Naive thymus-derived CD4-positive, alpha-beta T cell (primary cell): Measurements from ENCODE around the gene TSHZ3. TPM values are rescaled to one million over a fixed set of nuclear protein-coding genes. Genes with fewer than 3 reads are reported as not detected.

ENCODE experiments used
- ATAC-seq: fragments of 150-1000 bp; cut with Tn5 transposase; 2 replicates; pipeline ENCODE4 v1.10.0; 2021; ENCODE audit warnings: mild to moderate bottlenecking, moderate library complexity
- CTCF ChIA-PET: fragments of 350-600 bp; sonication (Branson Sonifier 250); formaldehyde crosslinking; loops from one replicate; lab custom pipeline; 2021; ENCODE audit warnings: antibody characterized with exemption; lab: Charles Lee
- POLR2A ChIA-PET: fragments of 350-600 bp; sonication (Branson Sonifier 250); formaldehyde crosslinking; loops from one replicate; lab custom pipeline; 2021; ENCODE audit warnings: antibody characterized with exemption, inconsistent platforms; lab: Charles Lee
- DNase-seq, 9 donors: peaks; one replicate each; pipeline versions ENCODE4 v3.0.0 to v3.0.0-alpha.2; 2020 to 2022; ENCODE audit warnings: mixed read lengths in 1 of 9
- H3K27ac ChIP-seq: one replicate; pipeline ENCODE4 v1.7.0; 2013; ENCODE audit warnings: mild to moderate bottlenecking, low read depth, low read length, moderate library complexity
- H3K27me3 ChIP-seq, 2 donors: one replicate each; pipeline ENCODE4 v1.7.0; 2013; ENCODE audit warnings: low read length in 2 of 2, mild to moderate bottlenecking in 2 of 2, moderate library complexity in 2 of 2; ENCODE audit not compliant: control insufficient read depth in 2 of 2, insufficient read depth in 2 of 2
- H3K36me3 ChIP-seq, 3 experiments: 1 replicate in 2 of 3; 2 replicates in 1 of 3; pipeline ENCODE4 v1.7.0; 2013; ENCODE audit warnings: low read length in 3 of 3, mild to moderate bottlenecking in 3 of 3, moderate library complexity in 1 of 3; ENCODE audit not compliant: insufficient read depth in 3 of 3, control insufficient read depth in 2 of 3
- H3K4me1 ChIP-seq, 2 donors: one replicate each; pipeline ENCODE4 v1.7.0; 2013; ENCODE audit warnings: low read length in 2 of 2, mild to moderate bottlenecking in 2 of 2, moderate library complexity in 1 of 2; ENCODE audit not compliant: control insufficient read depth in 2 of 2, insufficient read depth in 2 of 2
- H3K4me3 ChIP-seq: 2 replicates; pipeline ENCODE4 v1.7.0; 2013; ENCODE audit warnings: mild to moderate bottlenecking, low read length
- H3K9me3 ChIP-seq, 3 experiments: 1 replicate in 2 of 3; 2 replicates in 1 of 3; pipeline ENCODE4 v1.7.0; 2013; ENCODE audit warnings: low read length in 3 of 3; ENCODE audit not compliant: control insufficient read depth in 2 of 3
- H3K27ac Mint-ChIP-seq, 9 donors: one replicate each; pipeline ENCODE4 v1.8.0; 2020 to 2022; ENCODE audit warnings: mixed read lengths in 9 of 9, mild to moderate bottlenecking in 8 of 9, moderate library complexity in 5 of 9, inconsistent platforms in 2 of 9
- H3K27me3 Mint-ChIP-seq, 5 donors: one replicate each; pipeline ENCODE4 v1.8.0; 2021 to 2022; ENCODE audit warnings: mixed read lengths in 5 of 5, mild to moderate bottlenecking in 1 of 5
- H3K36me3 Mint-ChIP-seq, 5 donors: one replicate each; pipeline ENCODE4 v1.8.0; 2020 to 2022; ENCODE audit warnings: mixed read lengths in 5 of 5, mild to moderate bottlenecking in 3 of 5, inconsistent platforms in 1 of 5
- H3K4me1 Mint-ChIP-seq, 7 donors: one replicate each; pipeline ENCODE4 v1.8.0; 2020 to 2022; ENCODE audit warnings: mixed read lengths in 7 of 7, mild to moderate bottlenecking in 3 of 7, inconsistent platforms in 1 of 7
- H3K4me3 Mint-ChIP-seq, 10 donors: one replicate each; pipeline ENCODE4 v1.8.0; 2020 to 2022; ENCODE audit warnings: mild to moderate bottlenecking in 10 of 10, mixed read lengths in 10 of 10, moderate library complexity in 6 of 10, inconsistent platforms in 2 of 10
- H3K9me3 Mint-ChIP-seq, 11 donors: one replicate each; pipeline ENCODE4 v1.8.0; 2020 to 2022; ENCODE audit warnings: mixed read lengths in 11 of 11, mild to moderate bottlenecking in 4 of 11, inconsistent platforms in 1 of 11, moderate library complexity in 1 of 11
- intact Hi-C, 2 donors: fragments of 100-400 bp; cut with micrococcal nuclease; formaldehyde crosslinking; loops; one replicate each; pipeline ENCODE4 v1.15.1; 2023
- polyA plus RNA-seq, 2 donors: library from polyadenylated mRNA; unstranded; fragments of 300-500 nt; fragmentation: Illumina TruSeq; gene quantifications; one replicate each; pipeline ENCODE4 v1.2.3, GENCODE V29; 2021
- total RNA-seq, 6 experiments: library from RNA in 5 of 6; stranded (reverse) in 5 of 6; gene quantifications; 1 replicate in 5 of 6; 2 replicates in 1 of 6; pipeline ENCODE4 v1.2.3 and lab custom pipeline; 2021 to 2026

Gene TSHZ3
- total and polyA plus RNA-seq, 7 experiments from 2014 or later, result 0.08 to 6.0 (median 0.20) TPM; not detected in 1

DNA sequence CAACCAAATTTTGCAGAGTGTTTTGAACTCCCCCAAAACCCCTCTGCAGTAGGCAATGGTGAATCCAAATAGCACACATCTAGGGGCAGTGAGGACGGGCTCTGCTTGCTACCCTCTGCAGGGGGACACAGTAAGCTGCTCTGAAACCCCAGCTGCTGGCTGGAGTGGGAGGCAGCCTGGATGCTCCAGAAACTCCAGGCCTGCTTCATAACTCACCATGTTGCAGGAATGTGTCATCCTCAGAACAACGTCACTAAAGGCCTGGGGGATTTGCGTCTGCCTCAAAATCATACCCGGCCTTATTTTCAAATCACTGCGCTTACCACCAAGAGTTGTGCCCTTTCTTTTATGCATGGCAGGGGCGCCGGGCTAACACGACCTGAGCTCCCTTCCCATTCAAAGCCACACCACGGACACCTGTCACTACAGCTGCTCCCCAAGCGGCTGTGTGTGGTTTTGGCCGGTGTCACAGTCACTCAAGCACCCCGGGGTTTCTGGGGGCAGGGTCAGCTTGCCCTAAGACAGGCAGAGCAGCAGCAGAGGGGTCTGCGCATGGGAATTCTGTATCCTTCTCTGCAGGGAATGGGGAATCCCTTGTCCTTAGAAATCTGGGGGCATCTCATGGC, 93.9 kb downstream of the TSHZ3 start:
- H3K36me3 Mint-ChIP-seq, result no peaks in the 10 kb centered on the region
- POLR2A ChIA-PET, result no interaction called here

DNA sequence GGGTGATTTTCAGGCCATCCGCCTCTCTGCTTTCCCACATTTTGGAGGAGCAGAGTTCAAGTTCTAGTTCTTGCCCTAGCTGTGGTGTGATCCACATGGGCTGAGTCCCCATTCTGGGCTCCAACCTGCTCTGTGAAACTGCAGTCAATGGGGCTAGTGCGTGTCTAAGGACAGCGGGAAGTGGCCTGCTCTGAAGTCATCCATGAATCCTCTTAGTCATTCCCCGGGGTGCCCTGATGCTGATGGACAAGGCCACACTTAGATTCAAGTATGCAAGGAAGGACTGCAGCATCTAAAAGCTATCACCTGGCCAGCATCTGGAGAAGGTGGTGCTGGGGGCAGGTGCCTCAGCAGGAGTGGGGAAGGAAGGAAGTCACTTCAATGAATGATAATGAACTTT, 94.6 kb downstream of the TSHZ3 start:
- Histone ChIP-seq H3K9me3 (no peaks in the 10 kb centered on the region), H3K4me1 (no peaks in the 10 kb centered on the region), H3K36me3 (no peaks in the 10 kb centered on the region), H3K4me3 (no peak overlapping the region), H3K27ac (no peak overlapping the region), H3K27me3 (no peaks in the 10 kb centered on the region)
- peaks cover 3 to 33% (median 12%) of the 10 kb centered on the region in 5 donors for H3K27me3 Mint-ChIP-seq
- no peak overlapping the region for H3K27ac Mint-ChIP-seq
- peaks cover 0 to 3% (median 0%) of the 10 kb centered on the region in 7 donors for H3K4me1 Mint-ChIP-seq
- H3K9me3 Mint-ChIP-seq, result no peaks in the 10 kb centered on the region
- no peak overlapping the region for H3K4me3 Mint-ChIP-seq
- intact Hi-C loops, result no loop called here
- DNase-seq, result no peak
- ChIA-PET POLR2A (no interaction called here), CTCF (no interaction called here)
- no peak for ATAC-seq
- no peaks in the 10 kb centered on the region for H3K36me3 Mint-ChIP-seq

More for the DNA sequence above, 93.9 kb downstream of the TSHZ3 start:
- CTCF ChIA-PET, result no interaction called here
- intact Hi-C loops, result no loop called here
- H3K27ac ChIP-seq, result no peak overlapping the region
- no peaks in the 10 kb centered on the region for H3K9me3 Mint-ChIP-seq
- H3K9me3 ChIP-seq, result no peaks in the 10 kb centered on the region
- no peaks in the 10 kb centered on the region for H3K36me3 ChIP-seq
- H3K27me3 ChIP-seq, result no peaks in the 10 kb centered on the region
- H3K27ac Mint-ChIP-seq, result no peak overlapping the region
- H3K4me3 Mint-ChIP-seq, result no peak overlapping the region
- no peak for ATAC-seq
- DNase-seq, result no peak
- peaks cover 6 to 33% (median 18%) of the 10 kb centered on the region in 5 donors for H3K27me3 Mint-ChIP-seq
- H3K4me3 ChIP-seq, result no peak overlapping the region
- H3K4me1 Mint-ChIP-seq, result peaks cover 0 to 3% (median 0%) of the 10 kb centered on the region in 7 donors
- no peaks in the 10 kb centered on the region for H3K4me1 ChIP-seq

DNA sequence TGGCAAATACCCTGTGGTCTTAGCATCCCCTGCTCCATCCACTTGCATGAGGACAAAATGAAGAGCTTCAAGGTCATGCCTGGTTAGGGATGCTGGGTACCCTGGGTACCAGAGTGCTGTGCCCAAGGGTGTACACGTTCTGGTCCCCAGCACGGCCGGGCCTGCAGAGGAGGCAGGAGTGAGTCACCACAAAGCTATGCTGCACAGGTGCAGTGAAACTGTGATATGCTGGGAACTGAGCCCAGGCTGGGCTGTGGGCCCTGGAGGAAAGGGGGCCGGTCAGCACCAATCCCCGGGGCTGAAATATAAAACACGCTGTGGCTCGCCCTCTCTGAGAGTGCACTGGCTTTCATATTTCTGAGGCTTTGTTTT, 95.1 kb downstream of the TSHZ3 start:
- Histone ChIP-seq H3K27ac (no peak overlapping the region), H3K4me1 (no peaks in the 10 kb centered on the region), H3K27me3 (no peaks in the 10 kb centered on the region), H3K4me3 (no peak overlapping the region), H3K36me3 (no peaks in the 10 kb centered on the region), H3K9me3 (no peaks in the 10 kb centered on the region)
- H3K4me3 Mint-ChIP-seq, result no peak overlapping the region
- no peaks in the 10 kb centered on the region for H3K9me3 Mint-ChIP-seq
- no peak overlapping the region for H3K27ac Mint-ChIP-seq
- peaks cover 0 to 3% (median 0%) of the 10 kb centered on the region in 7 donors for H3K4me1 Mint-ChIP-seq
- H3K36me3 Mint-ChIP-seq, result no peaks in the 10 kb centered on the region
- intact Hi-C loops, result no loop called here
- CTCF ChIA-PET, result no interaction called here
- H3K27me3 Mint-ChIP-seq, result peaks cover 3 to 30% (median 11%) of the 10 kb centered on the region in 5 donors
- POLR2A ChIA-PET, result interaction anchor here (0.6 kb wide), 1 partner anchor 125 kb away, joined by 4 read pairs; no protein-coding TSS in a partner anchor
- ATAC-seq (no peak), DNase-seq (no peak)

DNA sequence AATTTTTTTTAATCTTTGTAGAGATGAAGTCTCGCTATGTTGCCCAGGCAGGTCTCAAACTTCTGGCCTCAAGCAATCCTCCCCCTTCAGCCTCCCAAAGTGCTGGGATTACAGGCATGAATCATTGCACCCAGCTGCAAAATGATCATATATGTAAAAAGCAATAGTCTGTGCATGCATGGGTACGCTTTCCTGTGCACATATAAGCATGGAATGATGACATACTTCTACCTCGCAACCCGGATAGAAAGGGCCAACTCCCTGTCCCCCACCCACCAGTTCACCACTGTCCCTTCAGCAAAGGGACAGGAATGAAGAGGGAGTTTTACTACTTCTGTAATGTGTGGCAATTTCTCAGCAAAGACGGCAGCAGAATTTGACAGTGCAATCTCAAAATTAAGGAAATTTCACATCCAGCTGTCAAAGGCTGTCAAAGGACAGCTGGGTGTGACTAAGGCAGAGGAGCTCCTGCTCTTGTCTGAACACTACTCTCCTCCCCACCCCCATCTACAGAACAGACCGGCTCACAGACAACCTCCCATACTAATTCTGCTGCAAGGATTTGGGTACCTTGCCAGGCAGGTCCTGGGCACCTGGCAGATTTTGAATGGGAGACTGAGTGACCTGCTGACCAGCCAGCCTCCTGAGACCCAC, 95.6 kb downstream of the TSHZ3 start:
- no peaks in the 10 kb centered on the region for H3K9me3 ChIP-seq
- no peak overlapping the region for H3K4me3 ChIP-seq
- intact Hi-C loops, result no loop called here
- DNase-seq (no peak), ATAC-seq (peak; percentile 15)
- H3K4me1 Mint-ChIP-seq, result peaks cover 0 to 3% (median 0%) of the 10 kb centered on the region in 7 donors
- no peak overlapping the region for H3K27ac ChIP-seq
- no peak overlapping the region for H3K4me3 Mint-ChIP-seq
- peaks cover 3 to 25% (median 7%) of the 10 kb centered on the region in 5 donors for H3K27me3 Mint-ChIP-seq
- H3K4me1 ChIP-seq, result no peaks in the 10 kb centered on the region
- POLR2A ChIA-PET, result interaction anchor here (0.6 kb wide), 1 partner anchor 126 kb away, joined by 4 read pairs; no protein-coding TSS in a partner anchor
- no peaks in the 10 kb centered on the region for H3K9me3 Mint-ChIP-seq
- H3K36me3 Mint-ChIP-seq, result no peaks in the 10 kb centered on the region
- no peaks in the 10 kb centered on the region for H3K36me3 ChIP-seq
- H3K27me3 ChIP-seq, result no peaks in the 10 kb centered on the region
- H3K27ac Mint-ChIP-seq, result no peak overlapping the region
- CTCF ChIA-PET, result no interaction called here

DNA sequence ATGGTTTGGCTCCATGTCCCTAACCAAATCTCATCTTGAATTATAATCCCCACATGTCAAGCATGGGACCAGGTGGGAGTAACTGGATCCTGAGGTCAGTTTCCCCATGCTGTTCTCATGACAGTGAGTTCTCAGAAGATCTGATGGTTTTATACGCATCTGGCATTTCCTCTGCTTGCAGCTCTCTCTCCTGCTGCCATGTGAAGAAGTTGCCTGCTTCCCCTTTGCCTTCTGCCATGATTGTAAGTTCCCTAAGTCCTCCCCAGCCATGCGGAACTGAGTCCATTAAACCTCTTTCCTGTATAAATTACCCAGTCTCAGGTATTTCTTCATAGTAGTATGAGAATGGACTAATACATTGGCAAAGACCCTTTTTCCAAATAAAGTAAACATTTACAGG, 96.8 kb downstream of the TSHZ3 start:
- ATAC-seq (no peak), DNase-seq (no peak)
- Mint-ChIP-seq H3K9me3 (no peaks in the 10 kb centered on the region), H3K27me3 (peaks cover 0 to 24% (median 3%) of the 10 kb centered on the region in 5 donors), H3K4me3 (no peak overlapping the region), H3K36me3 (no peaks in the 10 kb centered on the region), H3K4me1 (peaks cover 0 to 3% (median 0%) of the 10 kb centered on the region in 7 donors), H3K27ac (no peak overlapping the region)
- no peak overlapping the region for H3K4me3 ChIP-seq
- POLR2A ChIA-PET, result no interaction called here
- intact Hi-C loops, result no loop called here
- H3K4me1 ChIP-seq, result no peaks in the 10 kb centered on the region
- CTCF ChIA-PET, result no interaction called here
- no peaks in the 10 kb centered on the region for H3K36me3 ChIP-seq
- no peaks in the 10 kb centered on the region for H3K27me3 ChIP-seq
- H3K9me3 ChIP-seq, result no peaks in the 10 kb centered on the region
- H3K27ac ChIP-seq, result no peak overlapping the region

DNA sequence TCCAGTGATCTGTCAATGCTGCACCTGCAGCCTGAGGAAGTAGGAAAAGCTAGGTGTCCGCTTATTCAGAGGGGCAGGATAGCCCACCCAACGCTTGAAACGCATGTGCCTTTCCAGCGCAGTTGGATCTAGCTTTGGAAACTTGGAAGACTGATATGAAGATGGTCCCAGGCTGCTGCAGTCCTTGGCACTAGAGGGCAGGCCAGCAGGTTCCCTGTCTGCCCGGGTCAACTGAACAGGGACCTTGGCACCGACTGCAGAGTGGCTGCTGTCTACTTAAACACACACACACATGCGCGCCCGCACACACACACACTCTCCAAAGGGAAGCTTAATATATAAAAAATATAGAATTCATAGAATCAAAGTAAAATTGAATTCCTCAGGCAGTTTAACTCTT, 100.0 kb downstream of the TSHZ3 start:
- POLR2A ChIA-PET, result no interaction called here
- ATAC-seq (no peak), DNase-seq (no peak)
- Mint-ChIP-seq H3K9me3 (no peaks in the 10 kb centered on the region), H3K36me3 (no peaks in the 10 kb centered on the region), H3K27ac (no peak overlapping the region), H3K27me3 (peaks cover 3 to 20% (median 3%) of the 10 kb centered on the region in 5 donors), H3K4me1 (no peaks in the 10 kb centered on the region), H3K4me3 (no peak overlapping the region)
- Histone ChIP-seq H3K4me1 (no peaks in the 10 kb centered on the region), H3K36me3 (no peaks in the 10 kb centered on the region), H3K27ac (no peak overlapping the region), H3K9me3 (no peaks in the 10 kb centered on the region), H3K27me3 (no peaks in the 10 kb centered on the region), H3K4me3 (no peak overlapping the region)
- intact Hi-C loops, result no loop called here
- CTCF ChIA-PET, result no interaction called here

DNA sequence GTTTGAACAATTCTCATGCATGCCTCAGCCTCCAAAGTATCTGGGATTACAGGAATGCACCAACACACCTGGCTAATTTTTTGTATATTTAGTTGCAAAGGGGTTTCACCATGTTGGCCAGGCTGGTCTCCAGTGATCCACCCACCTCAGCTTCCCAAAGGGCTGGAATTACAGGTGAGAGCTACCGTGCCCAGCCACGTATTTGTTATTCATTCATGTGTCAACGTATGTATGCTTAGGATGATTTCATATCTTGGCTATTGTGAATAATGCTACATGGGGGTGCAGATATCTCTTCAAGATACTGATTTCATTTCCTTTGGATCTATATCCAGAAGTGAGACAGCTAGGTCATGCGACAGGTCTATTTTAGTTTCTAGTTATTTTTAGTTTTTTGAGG, 113.4 kb downstream of the TSHZ3 start:
- no peaks in the 10 kb centered on the region for H3K27me3 ChIP-seq
- no peaks in the 10 kb centered on the region for H3K9me3 ChIP-seq
- no peak overlapping the region for H3K4me3 ChIP-seq
- no peaks in the 10 kb centered on the region for H3K36me3 ChIP-seq
- DNase-seq (no peak), ATAC-seq (no peak)
- no peak overlapping the region for H3K27ac ChIP-seq
- no peak overlapping the region for H3K27ac Mint-ChIP-seq
- H3K9me3 Mint-ChIP-seq, result peaks cover 0 to 13% (median 0%) of the 10 kb centered on the region in 11 donors
- H3K36me3 Mint-ChIP-seq, result no peaks in the 10 kb centered on the region
- CTCF ChIA-PET, result no interaction called here
- H3K27me3 Mint-ChIP-seq, result peaks cover 16 to 29% (median 21%) of the 10 kb centered on the region in 5 donors
- no peaks in the 10 kb centered on the region for H3K4me1 Mint-ChIP-seq
- no peaks in the 10 kb centered on the region for H3K4me1 ChIP-seq
- intact Hi-C loops, result no loop called here
- POLR2A ChIA-PET, result no interaction called here
- no peak overlapping the region for H3K4me3 Mint-ChIP-seq
